Measurements from ENCODE around the gene SLC38A10.
A peak's percentile ranks its signal among the peaks of the same experiment; 100 is the strongest.

The SLC38A10 gene

DNA sequence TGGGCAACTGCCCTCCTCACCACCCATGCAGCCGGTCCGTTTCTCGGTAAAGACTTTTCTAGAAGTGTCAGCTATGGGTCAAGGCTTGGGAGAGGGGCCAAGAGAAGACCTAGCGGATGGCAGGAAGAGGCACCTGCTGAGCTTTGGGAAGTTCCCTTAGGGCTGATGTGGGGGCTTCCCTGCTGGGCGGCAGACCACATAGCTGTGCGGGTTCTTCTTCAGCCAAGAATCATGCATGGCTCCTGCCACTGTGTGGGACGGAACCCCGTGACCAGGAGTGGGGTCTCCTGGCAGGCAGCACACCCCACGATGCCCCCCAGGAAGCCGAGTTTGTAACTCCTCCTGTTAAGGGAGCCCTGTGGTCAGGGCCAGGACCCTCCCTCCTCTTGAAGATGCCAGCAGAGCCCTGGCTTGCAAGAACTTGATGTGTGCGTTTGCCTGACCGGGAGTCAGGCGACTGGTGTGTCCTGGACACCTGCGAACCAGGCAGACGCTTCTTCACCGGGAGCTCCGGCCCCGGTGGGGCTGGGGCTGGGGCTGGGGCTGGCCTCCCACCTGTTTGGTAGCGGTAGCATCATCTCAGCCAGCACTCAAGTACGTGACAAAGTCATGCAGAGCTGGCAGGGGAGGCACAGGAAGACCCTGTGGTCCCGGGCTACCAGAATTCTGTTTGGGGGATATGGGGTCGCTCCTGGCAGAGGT is 17.7 kb upstream of the SLC38A10 start:
- no peak for ATAC-seq (ENCODE audit: low read depth)
- H3K36me3 ChIP-seq (ENCODE audit: low read depth) = no peaks in the 10 kb centered on the region
- peaks cover 8% of the 10 kb centered on the region for H3K4me1 ChIP-seq (ENCODE audit: insufficient read depth, poor library complexity, severe bottlenecking)
- no peaks in the 10 kb centered on the region for H3K9me3 ChIP-seq (ENCODE audit: severe bottlenecking)
- DNase-seq (ENCODE audit: low spot score) = no peak
- H3K4me3 ChIP-seq (ENCODE audit: severe bottlenecking) = no peak overlapping the region
- no peaks in the 10 kb centered on the region for H3K27me3 ChIP-seq (ENCODE audit: insufficient read depth, poor library complexity, severe bottlenecking)
- no peak for TF ChIP-seq CTCF (IDR thresholded peaks at IDR 0.05; ENCODE audit: poor library complexity, severe bottlenecking)
- H3K27ac ChIP-seq (ENCODE audit: poor library complexity, severe bottlenecking) = no peak overlapping the region

DNA sequence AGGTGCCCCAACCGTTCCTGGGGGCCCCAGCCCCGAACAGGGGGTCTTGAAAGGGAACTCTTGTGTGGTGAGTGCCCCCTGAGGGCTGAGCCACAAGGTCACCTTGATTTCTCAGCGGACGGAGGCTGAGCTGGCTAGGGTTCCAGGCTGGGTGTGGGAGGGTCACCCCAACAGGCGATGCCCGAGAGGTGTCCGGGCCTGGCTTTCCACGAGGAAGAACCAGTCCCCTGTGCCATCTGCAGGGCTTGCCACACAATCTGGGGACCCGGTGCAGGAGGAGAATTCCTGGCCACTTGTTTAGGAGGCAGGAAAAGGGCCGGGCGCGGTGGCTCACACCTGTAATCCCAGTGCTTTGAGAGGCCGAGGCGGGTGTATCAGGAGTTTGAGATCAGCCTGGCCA is 16.8 kb upstream of the SLC38A10 start:
- DNase-seq (ENCODE audit: low spot score) = no peak
- Histone ChIP-seq H3K36me3 (ENCODE audit: low read depth) (no peaks in the 10 kb centered on the region), H3K4me1 (ENCODE audit: insufficient read depth, poor library complexity, severe bottlenecking) (peaks cover 9% of the 10 kb centered on the region), H3K27ac (ENCODE audit: poor library complexity, severe bottlenecking) (no peak overlapping the region), H3K27me3 (ENCODE audit: insufficient read depth, poor library complexity, severe bottlenecking) (no peaks in the 10 kb centered on the region), H3K4me3 (ENCODE audit: severe bottlenecking) (no peak overlapping the region), H3K9me3 (ENCODE audit: severe bottlenecking) (no peaks in the 10 kb centered on the region)
- no peak for ATAC-seq (ENCODE audit: low read depth)
- no peak for TF ChIP-seq CTCF (IDR thresholded peaks at IDR 0.05; ENCODE audit: poor library complexity, severe bottlenecking)

DNA sequence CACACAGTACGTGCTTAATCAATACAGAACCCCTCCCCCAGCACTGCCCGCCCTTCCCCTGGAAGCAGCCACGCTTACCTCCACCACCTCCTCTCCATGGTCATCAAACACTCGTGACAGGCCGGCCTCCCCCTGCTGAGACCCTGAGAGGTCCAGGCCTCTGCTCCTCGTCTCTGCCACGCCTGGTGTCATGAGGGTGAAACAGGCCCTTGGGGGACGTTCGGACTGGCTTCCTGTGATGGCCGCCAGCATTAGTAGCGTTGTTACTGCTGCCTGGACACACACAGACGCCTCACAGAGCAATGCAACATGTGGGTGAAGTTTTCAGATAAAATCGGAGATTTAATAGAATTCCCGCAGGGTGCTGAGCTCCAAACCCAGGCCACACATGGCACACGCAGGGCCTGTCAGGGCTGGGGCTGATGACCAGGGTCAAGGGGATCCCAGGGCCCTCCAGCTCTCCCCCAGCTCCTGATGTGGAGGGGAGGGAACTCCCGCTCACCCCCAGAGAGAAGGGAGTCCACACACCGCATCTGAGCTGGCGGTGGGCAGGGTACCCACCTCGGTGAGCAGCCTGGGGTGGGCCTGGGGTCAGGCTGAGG is 15.9 kb upstream of the SLC38A10 start:
- H3K9me3 ChIP-seq (ENCODE audit: severe bottlenecking) = no peaks in the 10 kb centered on the region
- no peaks in the 10 kb centered on the region for H3K36me3 ChIP-seq (ENCODE audit: low read depth)
- DNase-seq (ENCODE audit: low spot score) (no peak), ATAC-seq (ENCODE audit: low read depth) (no peak)
- peaks cover 15% of the 10 kb centered on the region for H3K4me1 ChIP-seq (ENCODE audit: insufficient read depth, poor library complexity, severe bottlenecking)
- no peak overlapping the region for H3K27ac ChIP-seq (ENCODE audit: poor library complexity, severe bottlenecking)
- TF ChIP-seq CTCF (IDR thresholded peaks at IDR 0.05; ENCODE audit: poor library complexity, severe bottlenecking) = no peak
- H3K4me3 ChIP-seq (ENCODE audit: severe bottlenecking) = no peak overlapping the region
- H3K27me3 ChIP-seq (ENCODE audit: insufficient read depth, poor library complexity, severe bottlenecking) = no peaks in the 10 kb centered on the region

DNA sequence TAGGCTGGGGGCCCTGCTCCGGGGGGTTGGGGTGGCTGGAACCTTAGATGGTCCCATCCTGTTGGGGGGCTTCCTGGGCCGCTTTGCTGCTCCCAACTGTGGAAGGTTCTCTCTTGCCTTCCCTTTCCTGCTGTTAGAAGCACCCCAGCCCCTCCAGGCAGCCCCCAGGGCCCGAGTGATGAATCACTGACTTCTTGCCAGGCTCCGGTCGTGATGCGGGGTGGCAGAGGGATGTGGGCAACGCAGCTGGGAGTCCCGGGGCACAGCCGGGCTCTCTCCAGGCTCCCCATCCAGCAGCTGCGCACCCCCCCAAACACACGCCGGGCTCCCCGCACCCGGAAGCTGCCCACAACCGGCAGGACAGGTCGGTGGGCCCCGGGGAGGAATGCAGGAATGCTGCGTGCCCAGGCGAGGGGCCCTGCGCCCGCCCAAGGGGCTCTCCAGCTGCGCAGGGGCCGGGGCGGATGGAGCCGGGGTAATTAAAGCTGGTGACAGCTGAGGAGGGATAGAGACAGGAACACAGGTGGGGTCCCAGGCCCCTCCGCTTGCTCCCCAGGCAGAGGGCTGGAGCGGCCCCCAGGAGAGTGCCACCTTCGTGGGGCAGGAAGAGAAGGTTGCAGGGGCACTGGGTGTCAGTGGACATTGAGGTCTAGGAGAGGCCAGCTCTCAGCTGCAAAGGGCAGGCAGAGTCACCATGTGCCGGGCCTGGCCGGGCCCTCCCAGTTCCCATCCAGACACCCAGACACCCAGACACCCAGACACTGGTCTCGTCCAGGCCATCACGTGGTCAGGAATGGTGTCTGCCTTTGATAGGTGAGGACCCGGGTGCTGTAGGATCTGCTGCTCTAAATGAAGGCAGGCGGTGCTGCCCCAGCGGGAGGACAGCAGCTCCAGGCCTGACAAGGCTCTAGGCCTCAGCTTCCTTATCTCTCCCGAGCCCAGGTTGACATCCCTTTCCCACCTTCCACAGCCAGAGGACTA is 15.0 kb upstream of the SLC38A10 start:
- H3K4me1 ChIP-seq (ENCODE audit: insufficient read depth, poor library complexity, severe bottlenecking) = peaks cover 15% of the 10 kb centered on the region
- no peak for ATAC-seq (ENCODE audit: low read depth)
- no peaks in the 10 kb centered on the region for H3K27me3 ChIP-seq (ENCODE audit: insufficient read depth, poor library complexity, severe bottlenecking)
- DNase-seq (ENCODE audit: low spot score) = no peak
- H3K27ac ChIP-seq (ENCODE audit: poor library complexity, severe bottlenecking) = no peak overlapping the region
- H3K9me3 ChIP-seq (ENCODE audit: severe bottlenecking) = no peaks in the 10 kb centered on the region
- no peak overlapping the region for H3K4me3 ChIP-seq (ENCODE audit: severe bottlenecking)
- H3K36me3 ChIP-seq (ENCODE audit: low read depth) = no peaks in the 10 kb centered on the region
- TF ChIP-seq CTCF (IDR thresholded peaks at IDR 0.05; ENCODE audit: poor library complexity, severe bottlenecking) = peak; percentile 30
